ENCODE measurements around the gene CYTH3. TPM values are rescaled to one million over a fixed set of nuclear protein-coding genes. Genes with fewer than 3 reads are reported as not detected.

CYTH3 gene
- total RNA-seq, 1 experiment from 2014 or later = 16.7 TPM

GRCh38 chr7:6163402-6163801, 109.0 kb downstream of the CYTH3 start:
- Histone ChIP-seq H3K36me3 (ENCODE audit: control insufficient read depth in 1 of 2, insufficient read depth in 2 of 2, low read length in 2 of 2) (peaks cover 9% of the 10 kb centered on the region in 2 experiments; a peak in 3 of 4 replicates), H3K27me3 (ENCODE audit: insufficient read depth, low read length) (no peaks in the 10 kb centered on the region), H3K79me2 (ENCODE audit: insufficient read depth, low read length) (no peaks in the 10 kb centered on the region), H3K27ac (ENCODE audit: low read depth, low read length) (no peak overlapping the region), H2AFZ (ENCODE audit: low read depth, low read length, poor library complexity, severe bottlenecking) (no peak overlapping the region), H3K9me2 (ENCODE audit: insufficient read depth) (no peaks in the 10 kb centered on the region), H3K4me3 (replicated peaks in 1 of 2; ENCODE audit: low read depth in 1 of 2, low read length in 2 of 2) (no peak overlapping the region), H3K9ac (ENCODE audit: low read length) (no peak overlapping the region), H3K4me2 (ENCODE audit: low read length) (no peak overlapping the region), H3K4me1 (ENCODE audit: control insufficient read depth in 1 of 2, insufficient read depth in 2 of 2, low read length in 2 of 2) (no peaks in the 10 kb centered on the region), H3K9me3 (ENCODE audit: control insufficient read depth in 1 of 2, insufficient read depth in 1 of 2, low read depth in 1 of 2, low read length in 2 of 2) (no peaks in the 10 kb centered on the region), H4K20me1 (ENCODE audit: insufficient read depth) (no peaks in the 10 kb centered on the region)
- DNase-seq (ENCODE audit: low read depth, low spot score) (no peak), ATAC-seq (no peak)
- POLR2A ChIA-PET = no interaction called here
- CTCF ChIA-PET = no interaction called here
- RAD21 ChIA-PET (ENCODE audit: low non-redundant PET in 1 of 2, low total read pairs in 2 of 2, uncharacterized antibody in 2 of 2, unreplicated experiment in 2 of 2) = no interaction called here
- no TSS peak for BruUV-seq (replicated peaks)
- TF ChIP-seq, protein P1, sequence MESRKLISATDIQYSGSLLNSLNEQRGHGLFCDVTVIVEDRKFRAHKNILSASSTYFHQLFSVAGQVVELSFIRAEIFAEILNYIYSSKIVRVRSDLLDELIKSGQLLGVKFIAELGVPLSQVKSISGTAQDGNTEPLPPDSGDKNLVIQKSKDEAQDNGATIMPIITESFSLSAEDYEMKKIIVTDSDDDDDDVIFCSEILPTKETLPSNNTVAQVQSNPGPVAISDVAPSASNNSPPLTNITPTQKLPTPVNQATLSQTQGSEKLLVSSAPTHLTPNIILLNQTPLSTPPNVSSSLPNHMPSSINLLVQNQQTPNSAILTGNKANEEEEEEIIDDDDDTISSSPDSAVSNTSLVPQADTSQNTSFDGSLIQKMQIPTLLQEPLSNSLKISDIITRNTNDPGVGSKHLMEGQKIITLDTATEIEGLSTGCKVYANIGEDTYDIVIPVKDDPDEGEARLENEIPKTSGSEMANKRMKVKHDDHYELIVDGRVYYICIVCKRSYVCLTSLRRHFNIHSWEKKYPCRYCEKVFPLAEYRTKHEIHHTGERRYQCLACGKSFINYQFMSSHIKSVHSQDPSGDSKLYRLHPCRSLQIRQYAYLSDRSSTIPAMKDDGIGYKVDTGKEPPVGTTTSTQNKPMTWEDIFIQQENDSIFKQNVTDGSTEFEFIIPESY (IDR thresholded peaks at IDR 0.05; ENCODE audit: extremely low read depth, insufficient replicate concordance, low read length) = no peak
- TF ChIP-seq CTCF (IDR thresholded peaks at IDR 0.05 in 2 of 3, conservative IDR thresholded peaks at IDR 0.05 in 1 of 3; ENCODE audit: borderline replicate concordance in 1 of 3, insufficient read depth in 1 of 3, low read depth in 2 of 3, low read length in 2 of 3) (no peak), FOSL1 (IDR thresholded peaks at IDR 0.05; ENCODE audit: low read depth) (no peak), RAD21 (IDR thresholded peaks at IDR 0.05; ENCODE audit: low read depth) (no peak), ZFX (IDR thresholded peaks at IDR 0.05) (no peak), EZH2 (IDR thresholded peaks at IDR 0.05) (no peak), POLR2A (IDR thresholded peaks at IDR 0.05; ENCODE audit: borderline replicate concordance, extremely low read depth, insufficient read depth, insufficient read length) (no peak), REST (IDR thresholded peaks at IDR 0.05; ENCODE audit: low read depth) (no peak), YY1 (IDR thresholded peaks at IDR 0.05; ENCODE audit: extremely low read depth, insufficient replicate concordance, low read depth, low read length) (no peak), POLR2AphosphoS5 (IDR thresholded peaks at IDR 0.05; ENCODE audit: low read depth, low read length) (no peak; the same call in 1 of the 2 replicates), ELF1 (IDR thresholded peaks at IDR 0.05; ENCODE audit: borderline replicate concordance, low read depth) (no peak), SIN3A (IDR thresholded peaks at IDR 0.05; ENCODE audit: low read depth) (no peak), ZNF274 (IDR thresholded peaks at IDR 0.05; ENCODE audit: low read depth, low read length) (no peak), JUND (IDR thresholded peaks at IDR 0.05) (no peak), CEBPB (IDR thresholded peaks at IDR 0.05; ENCODE audit: low read depth) (no peak), SRF (IDR thresholded peaks at IDR 0.05; ENCODE audit: low read depth) (no peak)
- TF ChIP-seq, protein P2, sequence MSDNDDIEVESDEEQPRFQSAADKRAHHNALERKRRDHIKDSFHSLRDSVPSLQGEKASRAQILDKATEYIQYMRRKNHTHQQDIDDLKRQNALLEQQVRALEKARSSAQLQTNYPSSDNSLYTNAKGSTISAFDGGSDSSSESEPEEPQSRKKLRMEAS (IDR thresholded peaks at IDR 0.05) = no peak
- intact Hi-C loops (cut with micrococcal nuclease) = no loop called here
